Stimulated activated CD8-positive, alpha-beta memory T cell treated with anti-CD3 and anti-CD28 coated beads, Interleukin-12 subunit alpha, Interleukin-12 subunit beta, amount 100 ng/mL, for 24 hours (primary cell): Measurements from ENCODE around the gene PRLH.

Experiments
- DNase-seq: peaks from one replicate; pipeline ENCODE4 v3.0.0-alpha.2; 2020; ENCODE audit errors: extremely low read depth

Gene PRLH

GRCh38 chr2:237566401-237567235 lies at the start of gene PRLH:
PRLH (plus strand) TSS chr2:237566574; CDS start chr2:237566574, 0 bp downstream.
- DNase-seq: no peak

- DNase-seq: no peak
Measured at GRCh38 chr2:237517163-237517562, 49.2 kb upstream of the PRLH start.

GRCh38 chr2:237517990-237518389 lies 48.4 kb upstream of the PRLH start:
- DNase-seq: no peak

- no peak for DNase-seq
Measured at GRCh38 chr2:237519506-237520245, 46.7 kb upstream of the PRLH start.

- no peak for DNase-seq
Measured at GRCh38 chr2:237520290-237520689, 46.1 kb upstream of the PRLH start.

GRCh38 chr2:237524631-237525030 lies 41.7 kb upstream of the PRLH start:
- no peak for DNase-seq

- no peak for DNase-seq
Measured at GRCh38 chr2:237525559-237526157, 40.7 kb upstream of the PRLH start.

GRCh38 chr2:237527233-237527632 lies 39.1 kb upstream of the PRLH start:
- no peak for DNase-seq

- no peak for DNase-seq
Measured at GRCh38 chr2:237527766-237528165, 38.6 kb upstream of the PRLH start.

- DNase-seq: no peak
Measured at GRCh38 chr2:237529452-237530402, 36.6 kb upstream of the PRLH start.

- no peak for DNase-seq
Measured at GRCh38 chr2:237530472-237531433, 35.6 kb upstream of the PRLH start.

GRCh38 chr2:237532160-237532559 lies 34.2 kb upstream of the PRLH start:
- no peak for DNase-seq

- no peak for DNase-seq
Measured at GRCh38 chr2:237533668-237534161, 32.7 kb upstream of the PRLH start.

- no peak for DNase-seq
Measured at GRCh38 chr2:237534380-237534779, 32.0 kb upstream of the PRLH start.

- DNase-seq: no peak
Measured at GRCh38 chr2:237535385-237536082, 30.8 kb upstream of the PRLH start.

- DNase-seq: no peak
Measured at GRCh38 chr2:237536083-237536415, 30.3 kb upstream of the PRLH start.

GRCh38 chr2:237536617-237537016 lies 29.8 kb upstream of the PRLH start:
- no peak for DNase-seq

GRCh38 chr2:237538001-237538720 lies 28.2 kb upstream of the PRLH start:
- DNase-seq: no peak

GRCh38 chr2:237538901-237539300 lies 27.5 kb upstream of the PRLH start:
- no peak for DNase-seq
